SK-N-DZ (cell line): ENCODE data around the gene TAC1. TPM values are rescaled to one million over a fixed set of nuclear protein-coding genes. Genes with fewer than 3 reads are reported as not detected.
"Not testable (repeated sequence)": the region's sequence is repeated elsewhere in the genome, so short reads cannot be mapped to it uniquely, and the experiment has no call there.

Experiments used
- DNase-seq: peaks from one replicate; pipeline ENCODE4 v3.0.0-alpha.2; 2015; ENCODE audit warnings: low spot score
- polyA plus RNA-seq, 2 experiments: library from polyadenylated mRNA; depleted of rRNA; stranded (reverse); fragments of >200 nt; gene quantifications; 2 replicates each; pipeline ENCODE4 v1.2.3, GENCODE V29; 2014

Gene TAC1, protein sequence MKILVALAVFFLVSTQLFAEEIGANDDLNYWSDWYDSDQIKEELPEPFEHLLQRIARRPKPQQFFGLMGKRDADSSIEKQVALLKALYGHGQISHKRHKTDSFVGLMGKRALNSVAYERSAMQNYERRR
- polyA plus RNA-seq (2014; cell fraction: cytosol; rRNA removed) = not detected in 2 replicates
- polyA plus RNA-seq (2014; cell fraction: nucleus; rRNA removed) = not detected in 2 replicates

DNA sequence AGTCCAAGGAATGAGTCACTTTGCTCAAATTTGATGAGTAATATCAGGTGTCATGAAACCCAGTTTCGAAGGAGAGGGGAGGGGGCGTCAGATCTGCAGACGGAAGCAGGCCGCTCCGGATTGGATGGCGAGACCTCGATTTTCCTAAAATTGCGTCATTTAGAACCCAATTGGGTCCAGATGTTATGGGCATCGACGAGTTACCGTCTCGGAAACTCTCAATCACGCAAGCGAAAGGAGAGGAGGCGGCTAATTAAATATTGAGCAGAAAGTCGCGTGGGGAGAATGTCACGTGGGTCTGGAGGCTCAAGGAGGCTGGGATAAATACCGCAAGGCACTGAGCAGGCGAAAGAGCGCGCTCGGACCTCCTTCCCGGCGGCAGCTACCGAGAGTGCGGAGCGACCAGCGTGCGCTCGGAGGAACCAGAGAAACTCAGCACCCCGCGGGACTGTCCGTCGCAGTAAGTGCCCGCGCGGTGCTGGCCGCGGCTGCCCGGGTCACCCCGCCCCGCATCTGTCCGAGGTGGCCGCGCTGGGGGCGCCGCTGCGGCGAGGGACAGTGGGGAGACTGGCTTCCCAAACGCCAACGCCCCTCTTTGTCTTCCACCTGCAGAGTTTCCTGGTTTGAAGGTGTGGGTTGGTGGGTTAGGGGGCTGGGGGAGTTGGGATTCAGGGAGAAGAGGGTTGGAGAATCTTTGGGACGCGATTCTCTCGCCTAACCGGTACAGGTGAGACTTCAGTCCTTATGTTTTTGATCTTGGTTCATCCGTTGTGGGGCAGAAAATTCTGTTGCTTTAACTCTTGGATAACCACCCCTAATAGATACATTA is at the start of gene TAC1:
TAC1 (plus strand) TSS at position 351 of the 829 bp plus-strand sequence. CDS start 527 bp downstream, outside the sequence.
- no peak for DNase-seq

DNA sequence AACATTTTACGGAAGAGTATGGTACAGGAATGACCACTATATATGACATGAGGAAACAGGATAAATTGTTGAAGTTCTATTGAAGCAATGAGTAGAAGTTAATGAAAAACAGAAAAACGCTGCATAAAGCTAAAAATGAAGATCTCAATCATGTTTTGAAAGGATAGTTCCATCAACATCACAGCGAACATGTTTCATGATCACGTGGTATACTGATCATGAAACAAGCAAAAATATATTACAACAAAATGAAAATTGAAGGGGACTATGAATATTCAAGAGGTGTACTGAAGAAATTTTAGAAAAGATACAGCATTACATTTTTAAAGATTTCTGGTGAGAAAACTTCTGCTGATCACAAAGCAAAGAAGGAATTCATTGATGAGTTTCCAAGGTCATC is 45.9 kb upstream of the TAC1 start:
- no peak for DNase-seq

DNA sequence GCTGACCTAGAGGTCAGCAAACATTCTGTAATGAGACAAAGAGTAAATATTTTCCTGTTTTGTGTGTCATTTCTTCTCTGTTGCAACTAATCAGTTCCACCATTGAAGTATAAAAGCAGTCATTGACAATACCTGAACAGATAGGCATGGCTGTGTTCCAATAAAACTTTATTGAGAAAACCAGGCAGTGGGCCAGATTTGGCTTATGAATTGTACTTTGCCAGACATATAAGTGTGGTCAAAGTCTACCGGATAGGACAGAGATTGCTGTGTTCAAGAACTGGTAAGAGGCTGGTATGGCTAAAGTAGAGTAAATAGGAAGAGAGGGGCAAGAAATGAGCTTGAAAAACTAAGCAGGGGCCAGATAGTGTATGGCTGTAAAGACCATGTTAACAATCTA is 38.3 kb upstream of the TAC1 start:
- DNase-seq = no peak

DNA sequence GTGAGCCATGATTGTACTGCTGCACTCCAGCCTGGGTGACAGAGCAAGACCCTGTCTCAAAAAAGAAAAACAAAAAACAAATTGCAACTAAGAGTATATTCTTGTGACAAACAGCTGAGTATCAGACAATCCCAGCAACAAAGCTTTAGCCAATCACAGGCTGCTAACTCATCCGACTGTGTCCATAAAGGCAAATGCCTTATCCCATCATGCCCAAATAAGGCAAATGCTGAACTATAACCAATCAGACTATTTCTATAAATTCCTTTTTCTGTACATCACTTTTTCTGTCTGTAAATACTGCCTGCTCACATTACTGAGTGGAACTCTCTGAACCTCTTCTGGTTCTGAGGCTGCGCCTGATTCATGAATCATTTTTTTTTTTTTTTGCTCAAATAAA is 37.5 kb upstream of the TAC1 start:
- DNase-seq = no peak

DNA sequence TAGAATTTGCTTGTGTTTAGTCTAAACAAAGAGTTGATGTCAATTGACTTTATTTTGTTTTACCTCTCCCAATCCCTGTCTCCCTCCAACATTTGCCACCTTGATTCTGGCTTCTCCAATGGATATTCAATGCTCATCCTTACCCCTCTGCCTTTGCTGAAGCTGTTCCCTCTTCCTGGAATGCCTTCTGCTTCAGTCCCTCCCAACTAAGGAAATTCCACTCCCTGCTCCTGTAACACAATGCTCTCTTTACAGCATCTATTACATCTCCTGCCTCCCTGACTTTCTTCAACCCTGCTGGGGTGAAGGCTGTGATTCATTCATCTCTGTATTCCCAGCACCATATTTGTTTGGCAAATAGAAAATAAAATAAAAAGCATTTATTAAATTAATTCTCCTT is 34.5 kb upstream of the TAC1 start:
- no peak for DNase-seq

DNA sequence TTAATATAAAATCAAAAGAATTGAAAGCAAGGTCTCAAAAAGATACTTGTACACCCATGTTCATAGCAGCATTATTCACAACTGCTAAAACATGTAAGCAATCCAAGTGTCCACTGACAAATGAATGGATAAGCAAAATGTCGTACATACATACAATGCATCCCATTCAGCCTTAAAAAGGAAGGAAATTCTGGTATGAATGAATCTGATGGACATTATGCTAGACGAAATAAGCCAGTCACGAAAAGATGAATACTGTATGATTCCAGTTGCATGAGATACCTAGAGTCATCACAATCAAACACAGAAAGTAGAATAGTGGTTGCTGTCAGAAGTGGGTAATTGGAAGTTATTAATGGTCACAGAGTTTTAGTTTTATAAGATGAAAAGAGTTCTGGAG is 9.5 kb upstream of the TAC1 start:
- no peak for DNase-seq

DNA sequence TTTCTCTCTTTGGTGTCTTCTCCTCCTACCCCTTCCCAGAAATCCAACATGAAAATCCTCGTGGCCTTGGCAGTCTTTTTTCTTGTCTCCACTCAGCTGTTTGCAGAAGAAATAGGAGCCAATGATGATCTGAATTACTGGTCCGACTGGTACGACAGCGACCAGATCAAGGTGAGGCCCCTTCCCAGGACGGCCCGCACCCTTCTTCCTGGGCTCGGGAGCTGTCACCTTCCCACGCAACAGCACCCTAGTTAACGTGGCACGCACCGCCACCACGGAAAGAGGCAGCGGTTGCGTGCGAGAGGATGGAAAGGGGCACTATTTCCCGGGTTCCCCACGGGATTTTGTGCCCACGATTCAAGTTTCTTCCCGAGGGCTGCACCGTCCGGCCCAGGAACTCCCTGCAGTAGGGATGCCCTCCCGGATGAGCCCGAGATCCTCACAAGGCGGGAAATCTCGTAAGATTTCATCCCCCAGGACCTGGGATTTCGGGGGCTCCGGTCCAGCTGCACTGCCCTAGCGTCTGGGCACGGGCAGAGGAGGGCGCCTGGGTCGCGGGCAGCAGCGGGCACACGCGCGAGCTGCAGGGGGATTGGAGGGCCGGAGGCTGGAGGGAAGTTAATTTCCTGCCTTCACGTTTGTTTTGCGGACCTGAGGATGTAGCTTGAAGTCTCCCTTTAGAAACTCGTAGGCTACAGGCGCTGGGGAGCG is 834 bp downstream of the TAC1 start:
- DNase-seq = no peak

DNA sequence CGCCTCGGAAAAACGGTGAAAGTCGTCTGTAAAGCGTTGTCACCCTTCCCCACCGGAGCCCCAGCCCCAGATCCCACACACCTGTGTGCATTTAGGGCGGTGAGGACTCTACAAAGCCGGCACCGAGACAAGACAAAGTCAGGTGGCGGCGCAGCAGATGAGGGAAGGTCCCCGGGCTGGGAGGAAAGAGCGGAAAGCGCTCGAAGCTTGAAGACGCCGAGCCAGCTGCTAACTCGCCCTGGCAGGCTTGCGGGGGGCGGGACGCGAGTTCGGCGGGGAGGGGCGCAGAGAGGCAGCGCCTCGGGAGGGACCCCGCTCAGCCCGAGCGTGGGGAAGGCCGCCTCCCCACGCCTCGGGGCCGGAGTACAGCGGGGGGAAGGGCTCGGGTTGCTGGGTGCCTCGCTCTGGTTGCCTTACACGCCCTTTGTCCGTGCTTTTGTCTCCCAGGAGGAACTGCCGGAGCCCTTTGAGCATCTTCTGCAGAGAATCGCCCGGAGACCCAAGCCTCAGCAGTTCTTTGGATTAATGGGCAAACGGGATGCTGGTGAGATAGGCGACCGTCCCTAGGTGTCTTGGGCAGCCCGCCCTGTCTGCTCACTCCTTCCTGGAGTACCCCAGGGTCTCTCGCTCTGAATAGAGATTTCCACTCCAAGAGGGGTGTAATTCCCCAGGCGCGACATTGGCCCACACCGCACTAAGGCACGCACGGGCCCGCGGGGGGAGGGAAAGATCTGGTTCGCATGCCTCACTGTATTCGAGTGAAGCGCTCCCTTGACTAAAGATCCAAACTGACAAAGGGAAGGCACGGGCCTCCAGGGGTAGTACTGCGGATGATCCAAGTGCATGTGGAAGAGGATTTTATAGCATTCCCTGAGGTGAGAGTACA is 1.6 kb downstream of the TAC1 start:
- no peak for DNase-seq

DNA sequence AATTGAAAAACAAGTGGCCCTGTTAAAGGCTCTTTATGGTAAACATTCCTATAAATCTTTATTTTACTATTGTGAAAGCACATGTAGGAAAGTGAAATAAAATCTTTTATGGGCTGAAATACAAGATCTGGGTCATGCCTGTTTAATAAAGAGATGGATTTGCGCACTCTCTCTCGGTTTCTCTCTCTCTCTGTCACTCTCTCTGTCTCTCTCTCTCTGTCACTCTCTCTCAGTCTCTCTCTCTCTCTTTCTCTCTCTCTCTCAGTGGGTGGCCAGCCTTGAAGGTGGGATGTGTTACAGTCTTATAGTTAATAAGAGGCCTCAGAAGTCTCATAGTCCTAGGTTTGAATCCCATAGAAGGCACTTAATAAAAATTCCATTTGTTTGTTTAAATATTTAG is 2.4 kb downstream of the TAC1 start:
- no peak for DNase-seq

DNA sequence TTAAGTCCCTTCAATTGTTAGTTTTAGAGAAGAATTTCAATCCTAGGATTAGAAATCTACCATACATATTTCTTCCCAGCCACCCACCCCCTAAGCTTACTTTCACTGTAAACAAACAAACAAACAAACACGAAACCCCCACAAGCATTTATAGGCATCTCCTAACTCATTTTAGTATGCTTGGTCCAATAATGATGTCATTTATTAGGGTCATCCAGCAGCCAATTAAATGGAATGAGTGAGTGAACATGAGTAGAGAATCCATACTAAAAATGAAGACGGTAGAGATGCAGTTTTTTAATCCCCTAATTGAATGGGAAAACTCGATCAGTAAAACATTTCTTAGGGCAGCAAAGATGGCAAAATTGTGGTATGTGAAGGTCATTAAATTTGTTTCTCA is 3.2 kb downstream of the TAC1 start:
- DNase-seq = no peak

DNA sequence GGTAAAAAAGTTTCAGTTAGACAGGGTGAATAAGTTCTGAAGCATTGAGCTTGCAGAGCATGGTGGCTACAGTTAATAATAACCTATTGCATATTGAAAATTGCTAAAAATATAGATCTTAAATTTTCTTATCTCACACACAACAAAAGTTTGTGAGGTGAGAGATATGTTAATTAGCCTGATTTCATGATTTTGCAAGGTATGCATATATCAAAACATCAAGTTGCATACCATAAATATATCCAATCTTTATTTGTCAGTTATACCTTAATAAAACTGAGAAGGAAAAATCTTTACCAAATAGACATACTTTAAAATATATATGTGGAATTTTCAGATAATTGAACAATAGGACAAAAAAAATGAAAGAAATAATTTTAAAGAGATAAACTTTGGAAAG is 16.6 kb downstream of the TAC1 start:
- DNase-seq = no peak

DNA sequence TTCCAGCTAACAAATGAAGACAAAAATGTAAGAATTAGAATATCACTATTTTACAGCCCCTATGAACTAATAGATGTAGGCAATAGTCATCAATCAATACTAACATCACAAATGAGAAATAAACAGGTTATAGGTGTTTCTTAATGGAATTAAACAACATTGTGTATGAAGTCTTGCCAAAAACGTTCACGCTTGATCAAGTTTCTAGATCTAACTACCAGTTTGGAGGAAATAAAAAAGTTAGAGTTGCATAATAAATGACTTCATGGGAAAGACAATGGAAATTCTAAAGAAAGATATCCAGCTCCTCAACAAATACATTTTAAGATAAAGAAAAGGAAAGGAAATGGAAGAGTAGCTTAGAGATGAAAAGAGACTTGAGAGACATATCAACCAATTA is 19.7 kb downstream of the TAC1 start:
- DNase-seq = no peak

DNA sequence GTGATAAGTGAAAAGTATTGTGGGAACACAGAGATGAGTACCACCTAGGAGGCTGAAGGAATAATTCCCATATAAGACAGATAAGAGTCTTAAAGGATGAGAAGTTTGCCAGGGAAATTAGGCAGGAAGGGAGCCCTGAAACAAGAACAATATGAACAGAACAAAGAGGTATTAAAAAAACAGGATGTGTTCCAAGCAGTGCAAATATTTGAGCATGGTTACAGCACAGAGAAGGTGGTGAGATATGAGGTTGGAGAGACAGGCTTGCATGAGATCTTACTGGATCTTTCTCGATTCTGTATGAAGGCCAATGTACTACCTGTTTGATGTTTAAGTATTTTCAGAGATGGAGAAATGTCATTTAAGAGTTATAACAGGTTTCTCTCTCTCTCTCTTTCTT is 20.3 kb downstream of the TAC1 start:
- no peak for DNase-seq

DNA sequence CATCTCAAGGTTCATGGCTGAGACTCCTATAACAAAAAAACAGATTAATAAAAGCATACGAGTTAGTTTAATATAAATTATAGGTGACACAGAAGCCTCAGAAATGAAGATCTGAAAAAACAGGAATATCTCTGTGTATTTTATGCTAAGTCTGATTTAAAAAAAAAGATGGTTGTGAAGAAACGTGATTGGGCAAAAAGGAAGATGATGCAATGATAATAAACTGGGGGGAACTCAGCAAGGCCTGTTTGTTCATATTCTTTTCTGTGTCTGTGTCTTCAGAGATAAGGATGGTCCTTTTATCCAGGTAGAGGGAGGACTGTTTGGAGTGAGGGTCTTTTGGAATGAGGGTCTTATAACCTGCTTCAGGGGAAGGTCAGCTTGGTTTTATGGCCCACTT is 25.9 kb downstream of the TAC1 start:
- DNase-seq = no peak

DNA sequence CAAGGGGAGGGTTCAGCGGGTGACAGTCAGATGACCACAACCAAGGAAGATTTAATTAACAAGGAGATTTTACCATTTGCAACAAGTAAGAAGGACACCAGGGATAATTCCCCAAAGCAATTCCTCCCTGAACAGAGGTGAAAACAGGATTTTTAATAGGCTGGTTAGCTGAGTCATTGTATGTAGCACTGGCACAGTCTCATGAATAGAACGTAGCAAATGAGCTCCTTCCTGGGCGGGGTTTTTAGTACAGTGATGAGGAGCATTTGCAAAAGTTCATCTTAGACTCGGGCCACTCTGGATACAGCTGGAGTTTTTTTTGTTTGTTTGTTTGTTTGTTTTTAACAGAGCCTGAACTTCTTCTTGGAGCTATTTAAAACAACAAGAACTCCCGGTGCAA is 39.0 kb downstream of the TAC1 start:
- no peak for DNase-seq

DNA sequence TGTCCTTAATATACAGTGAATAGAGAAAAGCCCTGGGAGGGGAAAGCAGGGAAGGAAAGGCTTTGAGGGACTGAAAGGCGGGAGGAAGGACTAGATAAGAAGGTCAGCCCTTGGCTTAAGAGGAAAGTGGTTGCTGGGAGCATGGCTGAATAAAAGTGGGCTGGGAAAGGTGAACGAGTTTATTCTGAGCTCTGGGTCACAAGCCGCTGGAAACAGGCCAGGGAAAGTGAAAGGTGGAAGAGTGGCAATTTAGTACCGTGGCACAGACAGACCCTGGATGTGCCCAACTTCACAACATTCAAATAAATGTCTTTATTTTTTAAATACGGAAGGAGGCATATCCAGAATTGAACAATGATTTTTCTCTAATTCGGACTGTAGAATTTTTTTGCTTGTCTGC is 39.7 kb downstream of the TAC1 start:
- DNase-seq = no peak

DNA sequence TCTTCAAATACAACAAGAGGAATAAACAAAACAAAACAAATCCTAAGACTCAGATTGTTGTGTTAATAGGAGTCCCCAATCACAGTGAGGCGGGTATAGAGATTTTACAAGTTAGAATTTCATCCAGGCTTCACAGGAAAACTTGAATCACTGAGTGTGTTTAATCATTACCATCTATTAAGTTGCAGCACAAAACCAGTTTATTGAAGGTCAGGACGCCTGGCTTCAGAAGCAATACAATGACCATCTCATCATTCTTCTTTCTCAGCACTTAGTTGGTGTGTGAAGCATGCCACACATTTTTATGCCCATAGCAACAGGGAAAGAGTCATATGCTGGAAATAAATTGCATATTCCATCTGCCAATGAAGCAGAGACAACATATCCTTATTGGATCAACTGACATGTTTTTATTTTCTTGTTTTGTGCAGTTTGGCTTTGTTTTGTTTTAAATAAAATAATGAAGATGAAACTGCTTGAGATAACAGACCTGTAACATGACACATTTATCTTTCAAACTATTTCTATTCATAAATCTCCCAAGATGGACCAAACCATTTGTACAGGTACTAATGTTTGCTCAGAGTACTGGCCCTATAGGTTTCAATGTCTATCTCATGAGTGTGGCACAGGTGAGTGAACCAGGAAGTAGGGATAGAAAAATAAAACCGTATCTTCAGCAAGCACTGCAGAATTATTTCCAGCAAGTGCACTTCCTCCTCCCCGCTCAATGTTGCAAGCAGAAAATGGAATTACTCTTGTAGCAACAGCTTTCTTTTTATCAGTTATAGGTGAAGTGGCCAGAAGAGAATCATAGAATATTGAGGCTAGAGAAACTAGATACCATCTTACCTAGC is 40.4 kb downstream of the TAC1 start:
- DNase-seq = no peak

DNA sequence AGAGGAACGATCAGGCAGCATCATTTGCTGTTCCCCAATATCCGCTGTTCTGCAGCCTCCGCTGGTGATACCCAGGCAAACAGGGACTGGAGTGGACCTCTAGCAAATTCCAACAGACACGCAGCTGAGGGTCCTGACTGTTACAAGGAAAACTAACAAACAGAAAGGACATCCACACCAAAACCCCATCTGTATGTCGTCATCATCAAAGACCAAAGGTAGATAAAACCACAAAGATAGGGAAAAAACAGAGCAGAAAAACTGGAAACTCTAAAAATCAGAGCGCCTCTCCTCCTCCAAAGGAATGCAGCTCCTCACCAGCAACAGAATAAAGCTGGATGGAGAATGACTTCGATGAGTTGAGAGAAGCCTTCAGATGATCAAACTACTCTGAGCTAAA is 54.5 kb downstream of the TAC1 start:
- DNase-seq = not testable (repeated sequence)
